ENCODE results near the gene C4BPA.
A peak's percentile ranks its signal among the peaks of the same experiment; 100 is the strongest.

The C4BPA gene

DNA sequence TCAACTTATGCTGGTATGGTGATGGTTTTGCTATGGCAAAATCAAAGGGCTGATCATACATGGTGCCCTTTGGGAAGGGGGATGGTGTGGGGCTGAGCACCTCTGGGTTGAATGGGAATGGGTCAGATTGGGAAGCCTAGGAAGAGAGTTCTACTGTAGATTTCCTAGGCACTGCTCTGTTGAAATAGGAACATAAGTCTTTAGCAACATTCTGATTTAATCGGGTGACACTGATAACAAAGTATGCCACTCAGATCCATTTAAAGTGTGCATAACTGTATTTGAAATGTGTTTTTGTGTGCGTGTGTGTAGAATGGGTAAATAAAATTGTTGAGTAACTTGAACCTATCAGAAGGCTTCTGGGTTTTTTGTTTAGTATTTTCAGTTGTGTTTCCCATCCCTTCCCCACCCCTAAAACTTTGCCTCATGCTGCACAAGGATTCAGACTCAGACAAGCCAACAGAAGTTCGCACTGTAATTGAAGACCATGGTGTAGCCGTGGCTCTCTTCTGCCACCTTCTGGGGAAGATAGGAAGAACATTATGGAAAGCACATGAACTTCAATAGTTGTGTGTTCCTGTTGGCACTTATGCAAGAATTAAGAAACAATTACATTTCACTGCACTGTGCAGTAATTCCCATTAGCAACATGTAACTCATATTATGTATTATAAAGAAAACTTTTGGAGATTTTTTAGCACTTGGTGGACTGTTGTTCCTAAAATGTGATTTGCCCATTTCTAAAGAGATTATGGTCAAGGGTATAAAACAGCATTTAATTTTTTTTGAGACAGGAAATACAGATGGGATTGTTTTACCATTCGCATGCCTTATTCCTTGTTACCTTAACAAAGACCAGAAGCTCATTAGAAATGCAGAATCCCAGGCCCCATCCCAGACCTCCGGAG lies 26.3 kb upstream of the C4BPA start:
- peak in 1 of 2 experiments; percentile 47 for DNase-seq

DNA sequence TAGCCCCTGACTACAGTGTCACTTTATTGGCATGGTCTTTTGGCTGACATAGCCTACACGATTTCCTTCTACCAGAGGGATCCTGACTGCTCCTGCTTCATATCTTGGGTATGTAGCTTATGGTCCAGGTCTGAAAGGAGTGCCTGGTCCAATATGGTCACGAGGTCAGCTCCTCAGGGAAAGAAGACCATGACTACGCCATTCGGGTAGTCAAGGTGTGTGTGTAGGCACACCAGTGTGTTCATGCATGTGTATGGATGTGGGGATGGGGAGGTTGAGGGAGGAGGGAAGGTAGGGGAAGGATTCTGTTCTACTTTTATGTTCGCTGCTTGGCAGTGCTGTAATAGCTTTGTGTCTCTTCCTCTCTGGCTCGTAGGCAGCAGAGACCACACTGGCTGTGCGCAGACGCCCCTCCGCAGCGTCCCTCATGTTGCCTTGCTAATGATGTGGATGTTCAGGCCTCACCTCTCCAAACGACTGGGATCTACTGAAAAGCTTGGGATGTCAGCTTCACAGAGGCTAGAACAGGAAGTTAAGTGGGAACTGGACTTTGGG lies 25.4 kb upstream of the C4BPA start:
- no peak for DNase-seq

DNA sequence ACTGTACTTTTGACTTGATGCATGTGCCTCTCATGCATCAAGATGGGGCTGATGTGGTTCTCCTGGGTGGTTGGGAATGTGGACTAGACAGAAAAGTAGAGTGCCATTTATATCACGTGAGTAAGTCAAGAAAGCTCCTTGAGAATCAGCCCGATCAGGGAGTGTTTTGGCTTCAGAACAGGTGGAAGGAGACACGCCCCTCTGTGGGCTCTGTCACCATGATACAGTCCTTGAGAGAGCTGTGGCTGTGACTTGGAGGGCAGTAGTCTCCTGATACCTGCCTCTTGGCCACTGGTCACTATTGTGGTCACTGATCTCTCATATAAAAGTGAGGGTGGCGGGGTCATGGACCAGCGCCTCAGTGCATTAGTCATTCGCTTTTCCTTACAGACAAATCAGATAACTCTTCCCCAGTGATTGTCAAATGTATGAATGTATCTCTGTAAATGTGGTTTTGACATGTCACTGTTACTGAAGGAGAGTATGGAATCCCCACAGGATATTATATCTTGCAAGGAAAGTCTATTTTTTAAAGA lies 24.3 kb upstream of the C4BPA start:
- DNase-seq = no peak

DNA sequence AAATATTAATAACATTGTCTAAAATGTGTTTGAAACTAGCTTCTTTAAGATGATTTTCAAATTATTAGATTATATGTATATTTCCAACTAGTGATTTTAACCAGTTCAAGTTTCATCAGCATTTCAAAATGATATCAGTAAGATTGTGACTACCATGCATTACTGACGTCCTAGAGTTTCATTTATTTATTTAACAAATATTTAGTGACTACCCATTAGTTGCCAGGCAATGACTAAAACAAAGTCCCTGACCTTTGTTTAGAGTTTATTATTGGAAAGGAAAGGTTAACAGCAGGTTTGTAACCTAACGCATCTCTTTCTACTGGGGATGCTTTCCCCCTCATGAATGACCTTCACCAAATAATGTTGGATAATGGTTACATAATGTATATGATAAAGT lies 22.9 kb upstream of the C4BPA start:
- DNase-seq = no peak

DNA sequence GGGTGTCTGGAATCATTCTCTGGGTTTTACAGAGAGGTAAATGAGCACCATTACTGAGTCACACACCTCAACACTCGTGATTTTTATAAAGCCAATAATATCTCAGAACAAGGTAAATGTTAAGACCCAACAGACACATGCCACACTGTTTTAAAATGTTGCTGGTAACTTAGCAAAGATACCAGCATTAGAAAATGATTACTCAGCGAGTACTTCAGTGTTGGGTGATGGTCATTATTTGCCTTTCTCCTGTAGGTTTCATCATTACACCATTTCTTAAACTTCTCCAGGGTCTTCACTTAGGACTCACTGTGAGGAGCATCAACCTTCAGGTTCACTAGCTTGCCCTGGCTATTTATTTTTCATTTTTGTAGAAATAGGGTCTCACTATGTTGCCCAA lies 22.2 kb upstream of the C4BPA start:
- no peak for DNase-seq

DNA sequence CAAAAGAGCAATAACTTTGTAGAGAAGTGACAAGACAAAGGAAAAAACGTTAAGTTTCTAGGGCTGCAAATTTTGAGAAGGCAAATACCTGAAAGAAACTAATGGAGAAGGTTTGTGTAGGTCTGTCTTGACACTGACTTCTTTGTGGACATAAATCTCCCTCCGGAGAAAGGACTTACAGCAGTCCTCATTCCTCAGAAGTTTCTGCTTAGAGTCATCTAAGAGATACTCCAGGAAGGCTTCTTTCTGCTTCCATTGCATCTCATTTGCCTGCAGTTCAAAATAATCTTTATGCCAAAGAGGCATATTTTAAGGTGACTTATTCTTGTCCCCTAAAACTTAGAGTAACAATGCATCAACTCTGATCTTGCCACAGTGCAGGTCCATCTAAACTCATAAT lies 19.8 kb upstream of the C4BPA start:
- no peak for DNase-seq

DNA sequence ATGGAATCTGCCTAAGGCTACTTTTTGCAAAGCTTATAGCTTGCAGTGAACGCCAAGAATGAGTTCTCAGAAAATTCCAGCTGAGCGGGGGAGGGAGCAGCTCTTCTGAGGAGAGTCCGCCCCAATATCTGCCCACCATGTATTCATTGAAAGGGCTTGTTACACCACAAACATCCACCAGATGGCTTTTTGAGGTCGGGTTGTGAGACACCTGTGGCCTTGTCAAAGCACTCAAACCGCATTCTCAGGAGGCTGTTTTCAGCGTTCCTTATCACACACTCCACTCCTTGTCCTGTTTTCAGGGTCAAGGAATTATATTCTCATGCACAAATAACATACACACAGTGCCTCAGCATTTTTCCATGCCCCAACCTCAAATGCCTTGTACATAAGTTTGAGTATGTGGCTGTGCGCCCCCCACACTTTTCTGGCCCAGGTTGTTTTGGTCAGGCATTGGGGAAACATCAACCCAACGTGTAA lies 19.3 kb upstream of the C4BPA start:
- DNase-seq = peak in 1 of 2 experiments; percentile 0

DNA sequence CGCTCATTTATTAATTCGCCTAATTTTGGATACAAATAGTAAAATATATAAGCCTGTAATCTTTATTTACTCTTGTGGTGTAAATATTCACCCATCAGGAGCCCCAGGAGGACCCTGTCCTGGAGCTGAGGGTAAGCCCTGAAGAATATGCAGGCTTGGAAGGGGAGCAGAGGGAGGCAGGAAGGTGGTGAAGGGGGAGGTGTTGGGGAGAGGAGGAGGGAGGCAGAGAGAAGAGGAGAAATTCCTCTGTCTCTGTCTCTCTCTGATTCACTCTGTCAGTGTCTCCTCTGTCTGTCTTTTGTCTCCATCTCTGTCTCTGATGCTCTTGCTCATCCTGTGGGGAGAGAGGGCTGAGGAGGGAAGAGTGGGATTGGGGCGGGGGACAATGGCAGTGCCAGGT lies 18.1 kb upstream of the C4BPA start:
- no peak for DNase-seq

DNA sequence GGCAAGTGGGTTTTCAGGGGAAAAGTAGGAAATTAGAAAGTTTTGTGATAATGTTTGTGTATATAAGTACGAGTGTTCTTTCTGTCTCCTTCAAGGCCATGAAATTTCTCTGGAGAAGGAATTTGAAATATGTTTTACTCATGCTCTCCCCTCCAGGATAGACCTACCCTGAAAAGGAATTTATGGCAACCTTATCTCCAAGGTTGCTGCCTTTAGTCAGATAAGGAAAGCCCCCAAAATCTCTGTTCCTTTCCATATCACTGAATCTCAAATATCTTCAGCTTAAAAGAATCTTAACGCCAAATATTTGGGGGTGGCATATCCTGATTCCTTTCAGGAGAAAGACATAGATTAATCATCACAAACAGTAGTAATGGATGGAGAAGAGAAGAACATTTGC lies 15.9 kb upstream of the C4BPA start:
- no peak for DNase-seq

DNA sequence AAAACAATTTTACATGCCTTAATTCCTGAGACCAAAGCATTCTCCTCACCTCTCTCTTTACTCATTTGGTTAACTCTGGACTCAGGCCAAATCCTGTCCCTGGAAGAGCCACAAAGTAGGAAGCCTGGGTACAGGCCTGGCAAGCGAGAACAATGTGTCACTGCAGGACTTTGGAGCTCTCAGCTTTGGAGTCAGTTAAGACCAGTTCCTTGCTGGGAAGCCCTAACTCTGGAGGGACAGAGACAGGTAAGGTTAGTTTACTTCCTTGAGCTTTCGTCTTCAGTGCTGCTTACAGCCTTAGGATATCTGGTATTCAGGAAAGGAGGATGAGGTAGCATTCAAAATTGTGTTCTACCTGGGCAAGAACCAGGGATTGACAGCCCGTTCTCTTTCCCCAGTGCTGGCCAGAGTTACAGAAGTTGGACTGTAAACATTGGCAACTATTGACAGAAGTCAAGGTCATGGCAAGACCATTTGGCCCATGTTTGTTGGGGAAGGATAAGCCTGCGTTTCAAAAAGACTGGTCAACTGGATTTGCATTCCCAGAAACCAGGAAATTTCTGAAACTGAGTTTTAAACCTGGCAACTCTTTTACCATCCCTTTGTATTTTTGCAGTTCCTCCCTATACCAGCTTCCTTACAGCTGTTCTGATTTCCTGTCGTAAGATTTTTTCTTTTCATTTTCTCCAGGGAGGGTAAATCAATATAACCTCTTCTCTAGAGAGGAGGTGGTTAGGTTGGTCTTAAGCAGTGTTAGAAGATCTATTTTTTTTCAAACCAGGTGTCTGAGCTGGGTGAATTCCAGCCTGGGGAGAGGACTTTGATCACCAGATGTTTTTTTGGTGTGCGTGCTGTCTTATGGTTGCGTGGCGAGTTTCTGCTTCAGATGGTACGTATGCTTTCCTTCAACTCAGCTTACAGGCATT lies 15.1 kb upstream of the C4BPA start, which contains the start of gene C4BPB:
Gene C4BPB, plus strand, starts transcription at position 160 of the 926 bp plus-strand sequence. Its CDS starts 672 bp downstream, at position 832.
- no peak for DNase-seq

DNA sequence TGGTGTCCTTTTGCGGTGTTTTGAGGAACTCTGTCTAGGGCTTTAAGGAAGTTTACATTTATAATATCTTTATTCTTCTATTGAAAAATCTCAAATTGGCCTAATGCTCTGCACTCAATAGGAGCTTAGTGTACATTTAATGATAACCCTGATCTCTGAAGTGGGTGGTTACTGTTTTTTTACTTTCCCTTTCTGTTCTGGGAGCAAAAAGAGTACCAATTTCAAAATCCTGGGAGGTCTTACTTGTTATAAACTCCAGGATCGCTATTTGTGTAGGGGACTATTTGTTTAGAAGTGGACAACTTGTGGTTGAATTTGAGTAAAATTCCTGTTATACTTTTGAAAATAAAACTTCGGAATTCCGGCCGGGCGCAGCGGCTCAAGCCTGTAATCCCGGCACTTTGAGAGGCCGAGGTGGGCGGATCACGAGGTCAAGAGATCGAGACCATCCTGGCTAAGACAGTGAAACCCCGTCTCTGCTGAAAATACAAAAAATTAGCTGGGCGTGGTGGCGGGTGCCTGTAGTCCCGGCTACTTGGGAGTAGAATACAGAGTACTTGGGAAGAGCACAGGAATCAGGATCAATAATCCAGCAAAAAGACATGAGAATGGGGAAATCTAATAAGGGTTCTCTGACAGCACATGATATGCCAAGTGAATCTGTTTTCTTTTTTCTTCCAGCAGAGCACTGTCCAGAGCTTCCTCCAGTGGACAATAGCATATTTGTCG lies 14.2 kb upstream of the C4BPA start:
- DNase-seq = no peak

DNA sequence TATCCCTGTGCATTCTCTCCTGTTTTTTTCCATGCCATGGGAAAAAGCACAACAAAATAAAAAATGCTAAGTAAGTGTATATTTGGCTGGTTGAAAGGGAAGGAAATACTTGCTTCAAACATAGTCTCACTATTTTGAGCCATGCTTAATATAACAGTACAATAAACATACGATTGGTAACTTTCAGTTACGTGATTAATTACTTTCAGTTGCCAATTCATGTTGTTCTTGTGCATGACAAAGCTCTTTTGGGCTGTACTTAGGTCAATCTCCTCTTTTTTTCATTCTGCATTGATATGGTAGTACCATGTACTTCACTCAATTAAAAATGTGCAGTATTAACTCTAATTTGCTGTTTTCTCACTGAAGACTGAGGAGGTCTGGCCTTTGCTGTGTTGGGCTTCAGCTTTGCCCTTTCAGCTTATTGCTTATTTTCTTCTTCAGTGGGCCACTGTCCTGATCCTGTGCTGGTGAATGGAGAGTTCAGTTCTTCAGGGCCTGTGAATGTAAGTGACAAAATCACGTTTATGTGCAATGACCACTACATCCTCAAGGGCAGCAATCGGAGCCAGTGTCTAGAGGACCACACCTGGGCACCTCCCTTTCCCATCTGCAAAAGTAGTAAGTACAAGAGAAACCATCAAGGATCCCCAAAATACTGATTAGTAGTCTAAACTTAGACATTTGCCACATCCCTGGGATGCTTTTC lies 12.7 kb upstream of the C4BPA start:
- no peak for DNase-seq

DNA sequence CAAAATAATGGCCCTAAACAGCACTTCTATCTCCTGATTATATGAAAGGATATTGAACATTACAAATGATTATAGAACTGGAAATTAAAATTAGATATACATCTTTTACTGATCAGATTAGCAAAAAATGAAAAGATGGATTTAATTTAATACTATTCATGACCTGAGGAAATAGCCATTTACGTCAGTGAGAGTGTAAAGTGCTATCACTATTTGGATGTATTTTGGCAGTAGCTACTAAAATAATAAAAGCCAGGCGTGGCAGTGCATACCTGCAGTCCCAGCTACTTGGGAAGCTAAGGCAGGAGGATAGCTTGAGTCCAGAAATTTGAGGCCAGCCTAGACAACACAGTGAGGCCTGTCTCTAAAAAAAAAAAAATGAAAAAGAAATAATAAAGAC lies 10.1 kb upstream of the C4BPA start:
- no peak for DNase-seq

DNA sequence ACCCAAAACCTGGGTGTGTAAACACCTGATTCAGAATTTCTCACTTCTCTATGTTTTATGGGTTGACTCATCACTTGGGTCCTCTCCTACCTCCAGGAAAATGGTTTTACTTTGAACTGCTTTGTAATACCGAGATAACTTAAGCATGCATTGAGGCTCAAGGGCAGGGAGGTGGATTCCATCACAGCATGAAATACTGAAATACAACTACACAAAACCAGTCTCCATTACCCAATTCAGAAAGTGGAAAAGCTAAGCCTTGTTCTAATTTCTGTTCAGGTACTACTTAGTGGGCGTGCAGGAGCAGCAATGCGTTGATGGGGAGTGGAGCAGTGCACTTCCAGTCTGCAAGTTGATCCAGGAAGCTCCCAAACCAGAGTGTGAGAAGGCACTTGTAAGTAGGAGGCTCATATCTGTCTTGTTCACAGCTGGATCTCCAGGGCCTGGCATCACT lies 6.1 kb upstream of the C4BPA start:
- DNase-seq = no peak

DNA sequence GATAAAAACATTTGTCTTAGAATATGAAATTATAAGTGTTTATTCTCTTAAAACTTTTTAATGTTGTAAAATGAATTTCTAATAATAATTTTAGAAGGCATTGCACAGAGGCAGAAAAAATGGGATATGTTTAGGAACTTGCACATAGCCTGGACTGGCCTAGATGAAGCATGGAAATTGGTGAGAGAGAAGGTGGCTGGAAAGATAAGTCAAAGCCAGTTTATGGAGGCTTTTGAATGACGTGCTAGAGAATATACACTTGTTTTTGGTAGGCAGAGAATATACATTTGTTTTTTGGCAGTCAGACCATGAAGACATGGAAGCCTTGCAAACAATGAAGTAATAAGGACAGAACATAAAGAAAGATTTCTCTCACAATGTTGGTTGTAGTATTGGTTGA lies 2.3 kb upstream of the C4BPA start:
- DNase-seq = no peak

DNA sequence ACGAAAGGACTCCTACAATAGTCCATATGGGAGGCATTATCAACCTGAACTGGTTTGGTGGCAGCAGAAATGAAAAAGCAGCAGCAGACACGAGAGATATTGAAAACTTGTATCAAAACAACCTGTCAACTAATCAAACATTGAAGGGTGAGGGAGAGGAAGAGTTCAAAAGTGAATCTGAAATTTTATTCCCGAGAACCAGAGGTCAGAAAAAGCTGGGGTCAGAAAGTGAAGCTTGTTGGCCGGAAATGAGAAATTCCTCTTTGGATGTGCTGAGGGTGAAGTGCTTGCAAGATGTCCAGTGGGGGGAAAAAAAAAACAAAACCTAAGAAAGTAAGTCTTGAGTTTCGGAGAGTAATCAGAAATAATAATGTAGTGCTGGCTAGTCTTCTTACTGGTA lies 1.9 kb upstream of the C4BPA start:
- DNase-seq = no peak

DNA sequence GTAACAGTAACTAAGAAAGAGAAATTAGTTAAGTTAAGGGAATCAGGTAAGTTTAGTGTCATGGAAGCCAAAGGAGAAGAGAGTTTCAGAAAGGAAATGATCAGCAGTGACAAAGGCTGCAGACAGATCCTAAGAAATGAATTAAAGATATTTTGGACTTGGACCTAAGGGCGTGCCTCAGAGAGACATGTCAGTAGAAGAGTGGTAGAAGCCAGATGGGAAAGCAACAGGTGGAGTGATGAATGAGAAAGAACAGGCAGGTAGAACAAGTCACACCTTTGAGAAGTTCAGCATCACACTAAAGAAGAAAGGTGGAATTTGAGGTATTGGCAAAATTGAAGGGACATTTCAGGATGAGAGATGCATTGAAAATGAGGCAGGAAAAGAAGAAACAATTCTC lies 1.4 kb upstream of the C4BPA start:
- no peak for DNase-seq

DNA sequence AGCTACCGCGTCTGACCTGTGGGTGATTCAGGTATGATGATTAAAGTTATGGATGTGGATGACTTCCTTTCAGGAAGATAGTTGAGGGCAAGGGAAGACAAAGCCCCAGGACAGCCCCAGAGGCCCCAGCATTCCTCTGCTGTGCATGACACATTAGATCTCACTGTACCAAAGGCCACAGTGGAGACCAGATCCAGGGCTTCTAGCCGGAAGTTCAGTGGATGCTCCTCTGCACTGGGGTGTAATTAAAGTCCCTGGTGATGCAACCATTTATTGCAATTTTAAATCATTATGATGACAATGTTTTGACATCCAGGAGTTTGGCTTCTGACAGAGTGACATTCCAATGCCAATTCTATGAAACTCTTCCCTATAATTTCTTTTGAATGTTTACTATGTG lies 5.0 kb downstream of the C4BPA start:
- DNase-seq = no peak

DNA sequence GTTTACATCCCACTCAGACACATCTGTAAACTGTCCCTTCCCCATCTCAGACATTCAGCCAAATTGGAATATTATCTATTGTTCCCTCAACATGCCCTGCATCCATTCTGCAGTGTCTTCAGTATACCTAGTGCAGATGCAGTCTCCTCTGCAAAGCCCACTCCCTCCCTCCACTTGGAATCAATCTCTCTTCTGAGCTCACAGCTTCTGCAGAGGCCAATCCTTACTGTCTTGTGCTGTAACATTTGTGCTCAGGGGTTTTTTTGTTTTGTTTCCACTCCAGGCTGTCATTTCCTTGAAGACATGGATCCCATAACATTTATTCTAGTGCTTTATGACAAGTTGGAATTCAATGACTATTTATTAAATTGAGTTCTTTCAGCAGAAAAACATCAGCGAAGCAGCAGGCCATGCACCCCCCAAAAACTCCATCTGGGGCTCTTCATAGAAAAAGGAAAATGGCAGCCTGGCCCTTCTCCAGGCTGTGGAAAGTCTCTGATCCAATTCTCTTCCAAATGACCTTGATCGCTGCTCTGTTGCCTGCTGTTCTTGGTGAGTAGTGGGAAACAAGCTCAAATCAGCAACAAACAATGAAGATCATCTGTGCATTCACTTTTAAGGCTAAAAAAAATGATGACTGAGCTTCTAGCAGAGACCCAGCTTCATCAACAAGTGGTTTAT lies 8.7 kb downstream of the C4BPA start:
- DNase-seq = no peak

DNA sequence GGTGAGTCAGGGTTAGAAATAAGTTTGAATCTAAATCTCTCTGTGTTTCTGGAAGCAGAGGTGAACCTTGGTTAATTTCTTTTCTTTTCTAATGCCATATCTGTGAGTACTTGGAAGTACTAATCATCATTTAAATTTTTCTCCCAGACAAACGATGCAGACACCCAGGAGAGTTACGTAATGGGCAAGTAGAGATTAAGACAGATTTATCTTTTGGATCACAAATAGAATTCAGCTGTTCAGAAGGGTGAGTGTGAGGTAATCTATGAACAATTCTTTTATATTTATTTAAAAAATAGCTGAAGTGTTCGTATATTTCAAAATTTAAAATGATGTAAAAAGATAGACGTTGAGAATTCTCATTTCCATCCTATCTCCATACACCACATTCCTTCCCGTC lies 11.2 kb downstream of the C4BPA start:
- DNase-seq = no peak

DNA sequence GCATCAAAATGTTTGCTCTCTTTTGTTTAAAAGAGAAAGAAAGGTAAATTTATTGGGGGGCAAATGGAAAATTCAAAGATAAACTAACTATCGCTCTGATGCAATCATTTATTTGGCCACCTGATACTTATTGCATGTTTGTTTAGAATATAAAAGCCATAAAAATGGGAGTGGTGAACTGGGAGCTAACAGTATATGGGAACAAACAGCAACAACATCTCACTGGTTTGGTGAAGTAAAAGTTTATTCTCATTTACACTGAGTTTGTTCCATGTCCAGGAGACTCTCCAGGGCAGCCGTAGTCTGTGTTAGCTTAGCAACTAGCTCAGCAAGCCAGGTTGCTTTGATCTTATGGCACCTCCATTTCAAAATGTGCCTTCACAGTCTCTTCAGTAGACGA lies 20.4 kb downstream of the C4BPA start:
- DNase-seq = no peak

Measured in cerebellar nuclear complex (tissue), 1 donor.